ENCODE data around the gene FTO. TPM values are rescaled to one million over a fixed set of nuclear protein-coding genes. Genes with fewer than 3 reads are reported as not detected.

FTO gene
- total RNA-seq, 4 donors from 2014 or later = 98.1 to 127 (median 109) TPM

- WGBS, 2 donors = 31% methylated on average over 19 of the region's 19 CpGs
- Histone ChIP-seq H3K27ac (no peak overlapping the region), H3K36me3 (no peaks in the 10 kb centered on the region), H3K4me3 (peak overlapping the region in 1 of 4 donors; percentile 22), H3K4me1 (peaks cover 0 to 20% (median 0%) of the 10 kb centered on the region in 4 donors), H3K9me3 (no peaks in the 10 kb centered on the region), H3K27me3 (peaks cover 0 to 25% of the 10 kb centered on the region in 2 donors)
- TF ChIP-seq POLR2A (IDR thresholded peaks at IDR 0.05) (no peak), EP300 (IDR thresholded peaks at IDR 0.05) (no peak), CTCF (IDR thresholded peaks at IDR 0.05) (no peak)
- no peak for DNase-seq (ENCODE audit: low spot score in 2 of 2)
Observed at GRCh38 chr16:54175552-54176375, 471.8 kb downstream of the FTO start.

DNA sequence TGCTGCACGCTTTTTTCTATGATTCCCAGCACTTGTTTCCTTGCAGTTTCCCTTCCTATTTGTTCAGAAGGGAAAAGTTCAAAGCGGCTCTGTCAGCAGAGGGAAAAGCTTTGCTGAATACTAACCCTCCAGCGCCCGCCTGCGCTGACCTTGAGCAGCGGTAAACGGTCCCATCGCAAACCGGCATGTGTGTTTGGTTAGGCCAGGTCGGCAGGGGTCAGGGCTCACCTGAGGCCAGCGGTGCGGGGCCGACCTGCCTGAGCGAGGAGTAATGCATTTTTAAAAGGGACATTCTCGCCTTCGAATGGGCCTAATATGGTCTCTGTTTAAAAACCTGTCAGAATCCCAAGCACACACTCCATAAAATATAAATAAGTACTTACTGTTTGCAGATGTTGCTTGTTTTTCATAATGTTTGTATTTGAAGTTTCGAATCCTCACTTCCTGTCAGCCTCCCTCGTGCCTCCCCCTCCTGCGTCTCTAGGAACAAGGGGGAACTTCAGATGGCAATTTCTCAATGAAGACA, 472.5 kb downstream of the FTO start:
- WGBS, 2 donors = 26 to 31% methylated on average over 19 of the region's 19 CpGs
- H3K27me3 ChIP-seq = peaks cover 0 to 25% of the 10 kb centered on the region in 2 donors

DNA sequence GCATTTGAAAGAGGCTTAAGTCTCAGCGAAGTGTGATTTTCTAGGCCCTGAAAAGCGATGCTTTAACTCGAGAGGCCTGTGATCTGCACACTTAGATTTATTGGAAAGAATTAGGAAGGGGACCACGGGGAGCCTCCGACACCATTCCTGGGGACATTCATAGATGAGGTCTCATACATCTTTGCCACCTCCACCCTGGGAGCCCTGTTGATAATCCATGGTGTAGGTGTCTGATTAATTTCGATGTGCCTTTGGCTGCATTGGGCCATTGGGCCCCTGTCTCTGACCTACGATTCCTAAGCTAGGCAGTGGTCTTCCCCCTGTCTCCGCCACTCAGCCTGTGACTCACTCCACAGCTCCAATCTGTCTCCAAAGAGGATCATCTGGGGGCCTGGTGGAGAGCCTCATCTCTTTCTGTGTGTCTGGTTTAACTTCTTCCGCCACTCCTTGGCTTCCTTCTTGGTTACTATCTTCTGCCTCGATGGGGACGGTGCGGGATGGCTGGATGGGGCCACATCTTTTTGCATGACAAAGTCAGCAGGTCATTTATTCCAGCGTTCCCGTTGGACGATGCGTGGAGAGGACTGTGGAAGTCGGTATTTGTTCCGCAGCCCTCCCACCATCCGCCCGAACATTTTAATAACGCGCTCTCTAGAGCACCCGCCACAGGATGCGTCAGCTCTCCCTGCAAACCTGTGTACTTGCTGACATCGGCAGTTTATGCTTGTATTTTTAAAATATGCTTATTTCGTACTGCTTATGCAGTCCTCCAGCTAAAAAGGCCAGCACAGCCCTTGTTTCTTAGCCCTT, 473.3 kb downstream of the FTO start:
- no peak for DNase-seq (ENCODE audit: low spot score in 2 of 2)
- H3K4me1 ChIP-seq = peaks cover 0 to 13% (median 0%) of the 10 kb centered on the region in 4 donors
- H3K36me3 ChIP-seq = no peaks in the 10 kb centered on the region
- no peak overlapping the region for H3K4me3 ChIP-seq
- 92 to 95% methylated on average over 26 of the region's 26 CpGs for WGBS, 2 donors
- no peak for TF ChIP-seq EP300 (IDR thresholded peaks at IDR 0.05)
- no peak for TF ChIP-seq POLR2A (IDR thresholded peaks at IDR 0.05)
- TF ChIP-seq CTCF (IDR thresholded peaks at IDR 0.05) = no peak
- H3K9me3 ChIP-seq = no peaks in the 10 kb centered on the region
- no peak overlapping the region for H3K27ac ChIP-seq
- peaks cover 0 to 25% of the 10 kb centered on the region in 2 donors for H3K27me3 ChIP-seq

More for the DNA sequence above, 472.5 kb downstream of the FTO start:
- H3K9me3 ChIP-seq = no peaks in the 10 kb centered on the region
- DNase-seq (ENCODE audit: low spot score in 2 of 2) = no peak
- no peak overlapping the region for H3K27ac ChIP-seq
- no peak for TF ChIP-seq CTCF (IDR thresholded peaks at IDR 0.05)
- TF ChIP-seq EP300 (IDR thresholded peaks at IDR 0.05) = no peak
- TF ChIP-seq POLR2A (IDR thresholded peaks at IDR 0.05) = no peak
- no peaks in the 10 kb centered on the region for H3K36me3 ChIP-seq
- peak overlapping the region in 1 of 4 donors; percentile 22 for H3K4me3 ChIP-seq
- peaks cover 0 to 20% (median 0%) of the 10 kb centered on the region in 4 donors for H3K4me1 ChIP-seq

- H3K36me3 ChIP-seq = no peaks in the 10 kb centered on the region
- no peaks in the 10 kb centered on the region for H3K9me3 ChIP-seq
- peaks cover 0 to 12% (median 0%) of the 10 kb centered on the region in 4 donors for H3K4me1 ChIP-seq
- H3K27ac ChIP-seq = no peak overlapping the region
- H3K27me3 ChIP-seq = peaks cover 0 to 25% of the 10 kb centered on the region in 2 donors
- no peak overlapping the region for H3K4me3 ChIP-seq
- 81 to 85% methylated on average over 11 of the region's 11 CpGs for WGBS, 2 donors
- no peak for DNase-seq (ENCODE audit: low spot score in 2 of 2)
- no peak for TF ChIP-seq CTCF (IDR thresholded peaks at IDR 0.05)
- TF ChIP-seq EP300 (IDR thresholded peaks at IDR 0.05) = no peak
- TF ChIP-seq POLR2A (IDR thresholded peaks at IDR 0.05) = no peak
Observed at GRCh38 chr16:54177862-54178477, 474.0 kb downstream of the FTO start.

Measured in tibial nerve (tissue), 4 donors.